ENCODE results near the gene ADD2.
"Not testable (repeated sequence)": the region's sequence is repeated elsewhere in the genome, so short reads cannot be mapped to it uniquely, and the experiment has no call there.

Gene ADD2

GRCh38 chr2:70748002-70748784, 19.8 kb downstream of the ADD2 start:
- no peak for DNase-seq (ENCODE audit: low spot score)

- no peak for DNase-seq (ENCODE audit: low spot score)
Observed at GRCh38 chr2:70747284-70747683, 20.7 kb downstream of the ADD2 start.

GRCh38 chr2:70746094-70746974, 21.7 kb downstream of the ADD2 start:
- no peak for DNase-seq (ENCODE audit: low spot score)

- no peak for DNase-seq (ENCODE audit: low spot score)
Observed at GRCh38 chr2:70745276-70745825, 22.6 kb downstream of the ADD2 start.

- DNase-seq (ENCODE audit: low spot score): no peak
Observed at GRCh38 chr2:70744397-70744796, 23.6 kb downstream of the ADD2 start.

- no peak for DNase-seq (ENCODE audit: low spot score)
Observed at GRCh38 chr2:70743677-70744076, 24.3 kb downstream of the ADD2 start.

- DNase-seq (ENCODE audit: low spot score): no peak
Observed at GRCh38 chr2:70743068-70743467, 24.9 kb downstream of the ADD2 start.

GRCh38 chr2:70739492-70739891, 28.5 kb downstream of the ADD2 start:
- not testable (repeated sequence) for DNase-seq (ENCODE audit: low spot score)

GRCh38 chr2:70738159-70738558, 29.8 kb downstream of the ADD2 start:
- no peak for DNase-seq (ENCODE audit: low spot score)

GRCh38 chr2:70735071-70735470, 32.9 kb downstream of the ADD2 start:
- no peak for DNase-seq (ENCODE audit: low spot score)

- peak; percentile 76 for DNase-seq (ENCODE audit: low spot score)
Observed at GRCh38 chr2:70733646-70734180, 34.3 kb downstream of the ADD2 start.

GRCh38 chr2:70732766-70733645, 35.0 kb downstream of the ADD2 start:
- DNase-seq (ENCODE audit: low spot score): no peak

GRCh38 chr2:70730730-70731129, 37.3 kb downstream of the ADD2 start:
- no peak for DNase-seq (ENCODE audit: low spot score)

- no peak for DNase-seq (ENCODE audit: low spot score)
Observed at GRCh38 chr2:70729647-70730046, 38.4 kb downstream of the ADD2 start.

GRCh38 chr2:70728128-70728527, 39.9 kb downstream of the ADD2 start:
- DNase-seq (ENCODE audit: low spot score): no peak

GRCh38 chr2:70726947-70727725, 40.9 kb downstream of the ADD2 start:
- DNase-seq (ENCODE audit: low spot score): peak; percentile 52

GRCh38 chr2:70725505-70725904, 42.5 kb downstream of the ADD2 start:
- no peak for DNase-seq (ENCODE audit: low spot score)

- no peak for DNase-seq (ENCODE audit: low spot score)
Observed at GRCh38 chr2:70724366-70724765, 43.6 kb downstream of the ADD2 start.

GRCh38 chr2:70723286-70723885, 44.6 kb downstream of the ADD2 start:
- DNase-seq (ENCODE audit: low spot score): no peak

GRCh38 chr2:70720124-70720523, 47.9 kb downstream of the ADD2 start:
- DNase-seq (ENCODE audit: low spot score): no peak

Data from cerebellar cortex (tissue), 1 donor.